LNCaP clone FGC (cell line): ENCODE results near the gene TARS1.

Experiments
- DNase-seq: peaks from one replicate; pipeline ENCODE4 v3.0.0-alpha.2; 2011; ENCODE audit warnings: low read depth
- H3K4me3 ChIP-seq: 2 replicates; pipeline ENCODE4 v1.5.1; 2011; ENCODE audit warnings: mild to moderate bottlenecking, low read depth, low read length, control low read depth
- TF ChIP-seq, protein P1 (sequence below): IDR thresholded peaks from 2 replicates; pipeline ENCODE4 v1.5.1; 2012; ENCODE audit warnings: mild to moderate bottlenecking; ENCODE audit not compliant: control insufficient read depth, insufficient read depth; ENCODE audit errors: extremely low read depth

TARS1 gene

DNA sequence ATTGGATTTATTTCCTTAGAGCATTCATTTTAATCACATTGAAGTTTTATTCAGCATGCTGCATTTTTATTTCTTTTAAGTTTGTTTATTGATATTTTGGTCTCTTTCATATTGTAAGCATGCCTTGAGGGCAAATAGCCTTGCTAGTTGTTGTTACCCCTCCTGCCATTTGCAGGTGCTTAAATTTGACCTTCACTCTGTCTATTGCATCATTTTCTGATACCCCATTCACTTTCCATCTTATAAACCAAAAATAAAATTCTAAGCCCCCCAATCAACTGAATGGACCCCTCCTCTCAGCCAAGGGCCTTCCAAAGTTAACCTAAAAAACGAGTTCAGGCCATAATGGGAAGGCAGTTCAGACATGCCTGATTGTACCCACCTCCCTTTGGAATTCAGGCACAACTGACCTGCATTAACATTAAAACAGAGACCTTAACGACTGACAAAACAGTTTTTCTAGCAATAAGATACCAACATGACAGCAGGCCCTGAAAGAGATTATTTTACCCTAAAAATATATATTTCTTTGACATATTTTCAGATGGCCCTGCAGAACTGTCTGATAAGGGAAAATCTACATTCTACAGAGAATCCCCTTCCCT, 32.1 kb downstream of the TARS1 start:
- no peak overlapping the region for H3K4me3 ChIP-seq
- TF ChIP-seq, protein P1, sequence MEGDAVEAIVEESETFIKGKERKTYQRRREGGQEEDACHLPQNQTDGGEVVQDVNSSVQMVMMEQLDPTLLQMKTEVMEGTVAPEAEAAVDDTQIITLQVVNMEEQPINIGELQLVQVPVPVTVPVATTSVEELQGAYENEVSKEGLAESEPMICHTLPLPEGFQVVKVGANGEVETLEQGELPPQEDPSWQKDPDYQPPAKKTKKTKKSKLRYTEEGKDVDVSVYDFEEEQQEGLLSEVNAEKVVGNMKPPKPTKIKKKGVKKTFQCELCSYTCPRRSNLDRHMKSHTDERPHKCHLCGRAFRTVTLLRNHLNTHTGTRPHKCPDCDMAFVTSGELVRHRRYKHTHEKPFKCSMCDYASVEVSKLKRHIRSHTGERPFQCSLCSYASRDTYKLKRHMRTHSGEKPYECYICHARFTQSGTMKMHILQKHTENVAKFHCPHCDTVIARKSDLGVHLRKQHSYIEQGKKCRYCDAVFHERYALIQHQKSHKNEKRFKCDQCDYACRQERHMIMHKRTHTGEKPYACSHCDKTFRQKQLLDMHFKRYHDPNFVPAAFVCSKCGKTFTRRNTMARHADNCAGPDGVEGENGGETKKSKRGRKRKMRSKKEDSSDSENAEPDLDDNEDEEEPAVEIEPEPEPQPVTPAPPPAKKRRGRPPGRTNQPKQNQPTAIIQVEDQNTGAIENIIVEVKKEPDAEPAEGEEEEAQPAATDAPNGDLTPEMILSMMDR, result no peak
- no peak for DNase-seq

DNA sequence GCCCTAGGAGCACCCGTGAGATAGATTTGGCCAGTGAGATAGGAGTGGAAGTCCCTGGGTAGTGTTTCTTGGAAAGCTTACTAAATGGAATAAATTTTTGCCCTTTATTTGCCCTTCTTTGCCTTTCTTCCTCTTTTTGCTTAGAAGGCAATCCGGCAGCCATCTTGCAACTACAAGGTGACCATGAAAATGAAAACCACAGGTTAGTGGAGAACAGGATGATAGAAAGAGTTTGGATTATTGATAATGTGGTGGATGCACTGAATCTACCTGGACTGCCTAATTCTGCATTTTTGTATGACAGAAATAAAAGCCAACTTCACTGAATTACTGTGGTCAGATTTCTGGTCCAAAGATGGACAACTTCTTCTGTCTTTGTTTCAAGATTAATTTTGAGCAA, 33.2 kb downstream of the TARS1 start:
- H3K4me3 ChIP-seq, result no peak overlapping the region
- TF ChIP-seq, protein P1, result no peak
- DNase-seq, result no peak

DNA sequence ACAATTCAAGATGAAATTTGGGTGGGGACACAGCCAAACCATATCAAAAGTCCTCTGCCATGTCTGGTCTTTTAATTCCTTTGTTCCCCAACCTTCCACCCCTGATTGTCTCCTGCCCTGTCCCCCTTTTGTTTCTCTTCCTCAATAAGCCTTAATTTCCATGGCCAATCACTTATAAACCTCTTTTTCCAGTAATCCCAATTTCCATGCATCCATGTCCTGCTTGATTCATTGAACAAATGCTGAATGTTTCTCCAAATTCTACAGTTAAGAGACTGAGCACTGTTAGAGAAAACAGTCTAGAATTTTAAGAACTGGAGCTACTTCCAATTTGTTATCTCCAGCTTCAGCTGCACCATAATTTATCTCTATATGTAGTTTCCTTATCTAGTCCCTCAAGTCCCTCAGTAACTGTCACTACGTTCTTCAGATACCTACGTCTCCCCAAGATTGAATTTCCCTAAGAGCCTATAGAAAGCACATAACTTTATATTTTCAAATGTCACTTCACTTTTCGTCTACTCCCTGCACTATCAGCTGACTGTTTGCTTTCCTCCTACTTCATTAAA, 34.2 kb downstream of the TARS1 start:
- no peak overlapping the region for H3K4me3 ChIP-seq
- DNase-seq, result no peak
- TF ChIP-seq, protein P1, result no peak

DNA sequence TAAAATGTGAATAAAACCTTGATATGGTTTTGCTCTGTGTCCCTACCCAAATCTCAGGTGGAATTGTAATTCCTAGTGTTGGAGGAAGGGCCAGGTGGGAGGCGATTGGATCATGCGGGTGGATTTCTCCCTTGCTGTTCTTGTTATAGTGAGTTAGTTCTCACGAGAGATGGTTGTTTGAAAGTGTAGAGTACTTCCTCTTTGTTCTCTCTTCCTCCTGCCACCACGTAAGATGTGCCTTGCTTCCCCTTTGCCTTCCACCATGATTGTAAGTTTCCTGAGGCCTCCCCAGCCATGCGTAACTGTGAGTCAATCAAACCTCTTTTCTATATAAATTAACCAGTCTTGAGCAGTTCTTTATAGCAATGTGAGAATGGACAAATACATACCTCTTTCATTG, 34.9 kb downstream of the TARS1 start:
- no peak overlapping the region for H3K4me3 ChIP-seq
- TF ChIP-seq, protein P1, result no peak
- DNase-seq, result no peak

DNA sequence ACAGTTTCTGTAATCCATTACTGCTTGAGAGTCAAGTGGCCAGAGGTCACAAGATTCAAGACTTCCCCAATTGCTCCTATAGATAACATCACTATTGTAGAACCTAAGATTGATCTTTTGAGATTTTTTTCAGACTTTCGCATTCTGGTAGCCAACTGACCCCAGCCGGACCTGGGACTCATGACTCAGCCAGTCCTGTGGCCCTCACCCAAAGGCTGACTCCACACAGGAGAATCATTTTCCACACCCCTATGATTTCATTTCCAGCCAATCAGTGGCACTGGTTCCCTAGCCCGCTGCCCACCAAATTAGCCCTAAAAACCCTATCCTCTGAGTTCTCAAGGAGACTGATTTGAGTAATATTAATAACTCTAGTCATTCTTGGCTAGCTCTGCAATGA, 36.2 kb downstream of the TARS1 start:
- no peak overlapping the region for H3K4me3 ChIP-seq
- DNase-seq, result no peak
- TF ChIP-seq, protein P1, result no peak

DNA sequence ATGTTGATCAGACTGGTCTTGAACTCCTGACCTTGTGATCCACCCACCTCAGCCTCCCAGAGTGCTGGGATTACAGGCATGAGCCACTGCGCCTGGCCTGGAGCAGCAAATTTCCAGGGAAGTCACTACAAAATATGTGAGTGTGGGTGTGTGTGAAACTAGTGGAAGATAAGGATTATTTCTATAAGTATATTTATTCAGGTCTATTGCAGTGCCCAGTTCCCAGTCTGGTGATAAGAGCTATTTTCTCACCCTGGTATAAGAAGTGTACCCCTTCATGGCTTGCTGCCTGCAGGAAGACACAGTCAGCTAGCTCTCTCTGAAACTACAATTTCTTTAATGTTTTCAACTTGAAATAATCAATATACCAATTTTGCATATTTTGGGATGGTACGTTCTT, 37.1 kb downstream of the TARS1 start:
- no peak overlapping the region for H3K4me3 ChIP-seq
- TF ChIP-seq, protein P1, result no peak
- no peak for DNase-seq

DNA sequence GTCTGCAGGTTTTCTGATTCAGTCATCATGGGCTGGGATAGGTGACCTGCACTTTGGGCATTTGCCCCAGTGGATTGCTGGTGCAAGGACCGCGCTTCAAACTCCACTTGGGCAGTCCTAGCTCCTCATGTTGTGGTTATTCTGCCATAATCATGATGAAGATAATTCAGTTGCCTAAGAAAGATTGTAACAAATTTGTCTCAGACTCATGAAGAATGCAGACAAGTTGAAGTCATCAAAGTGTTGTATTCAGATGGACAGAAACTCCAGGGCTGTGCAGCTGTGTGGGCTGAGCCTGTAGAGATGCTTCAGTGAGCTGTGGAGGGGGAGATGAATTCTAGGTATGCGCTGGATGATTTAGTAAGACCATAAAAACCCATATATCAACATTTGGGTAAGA, 38.5 kb downstream of the TARS1 start:
- H3K4me3 ChIP-seq, result no peak overlapping the region
- TF ChIP-seq, protein P1, result no peak
- DNase-seq, result no peak
